Tibial nerve (tissue), 3 donors: ENCODE measurements around the gene PSMC3.

Source experiments
- CTCF ChIP-seq, 5 experiments: fragments of 200-600 bp in 3 of 5; fragments of 450-650 bp in 2 of 5; sonication (generic) in 3 of 5; IDR thresholded peaks; one replicate each; pipeline ENCODE4 v1.5.1; 2016 to 2019; ENCODE audit warnings: antibody characterized with exemption in 5 of 5, mild to moderate bottlenecking in 3 of 5, moderate library complexity in 2 of 5
- POLR2A ChIP-seq, 2 donors: fragments of 450-650 bp; IDR thresholded peaks; one replicate each; pipeline ENCODE4 v1.6.1; 2017; ENCODE audit warnings: antibody characterized with exemption in 2 of 2, mild to moderate bottlenecking in 2 of 2, moderate library complexity in 2 of 2

- TF ChIP-seq CTCF (IDR thresholded peaks at IDR 0.05) (no peak), POLR2A (IDR thresholded peaks at IDR 0.05) (no peak)
These were observed 8.5 kb downstream of the PSMC3 start for GRCh38 chr11:47417712-47418111.
